Stimulated activated CD4-positive, alpha-beta T cell treated with anti-CD3 and anti-CD28 coated beads, Interleukin-15, amount 100 ng/mL, for 48 hours (primary cell): Measurements from ENCODE around the gene F12.
"Not testable (repeated sequence)": the region's sequence is repeated elsewhere in the genome, so short reads cannot be mapped to it uniquely, and the experiment has no call there.

Experiments used
- DNase-seq, 2 donors: peaks; one replicate each; pipeline ENCODE4 v3.0.0-alpha.2; 2020; ENCODE audit warnings: low read depth in 2 of 2

F12 gene

DNA sequence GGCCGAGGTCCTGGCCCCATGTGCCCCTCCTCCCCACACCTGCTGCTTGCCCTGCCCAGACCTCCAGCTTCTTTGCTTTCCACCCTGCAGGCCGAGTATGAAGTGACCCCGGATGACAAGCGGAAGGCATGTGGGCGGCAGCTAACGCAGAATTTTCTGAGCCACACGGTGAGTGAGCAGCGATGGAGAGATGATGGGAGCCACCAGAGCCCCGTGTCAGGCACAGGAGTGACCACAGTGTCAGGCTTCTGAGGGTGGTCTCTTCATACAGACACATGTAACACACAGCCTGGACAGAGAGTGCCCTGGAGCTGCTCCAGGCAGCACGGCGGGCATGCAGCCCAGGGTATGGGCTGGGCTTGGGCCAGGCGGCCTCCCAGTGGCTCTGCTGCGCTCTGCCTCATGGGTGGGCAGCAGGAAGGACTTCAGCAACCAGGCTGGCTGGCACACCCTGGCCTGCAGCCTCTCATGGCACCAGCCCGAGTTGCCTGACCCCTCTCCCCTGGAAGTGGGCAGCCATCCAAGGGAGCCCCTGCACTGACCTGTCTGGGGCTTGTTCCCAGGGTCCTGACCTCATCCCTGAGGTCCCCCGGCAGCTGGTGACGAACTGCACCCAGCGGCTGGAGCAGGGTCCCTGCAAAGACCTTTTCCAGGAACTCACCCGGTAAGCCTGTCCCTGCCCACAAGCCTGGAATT lies 22.9 kb upstream of the F12 start:
- DNase-seq = no peak

DNA sequence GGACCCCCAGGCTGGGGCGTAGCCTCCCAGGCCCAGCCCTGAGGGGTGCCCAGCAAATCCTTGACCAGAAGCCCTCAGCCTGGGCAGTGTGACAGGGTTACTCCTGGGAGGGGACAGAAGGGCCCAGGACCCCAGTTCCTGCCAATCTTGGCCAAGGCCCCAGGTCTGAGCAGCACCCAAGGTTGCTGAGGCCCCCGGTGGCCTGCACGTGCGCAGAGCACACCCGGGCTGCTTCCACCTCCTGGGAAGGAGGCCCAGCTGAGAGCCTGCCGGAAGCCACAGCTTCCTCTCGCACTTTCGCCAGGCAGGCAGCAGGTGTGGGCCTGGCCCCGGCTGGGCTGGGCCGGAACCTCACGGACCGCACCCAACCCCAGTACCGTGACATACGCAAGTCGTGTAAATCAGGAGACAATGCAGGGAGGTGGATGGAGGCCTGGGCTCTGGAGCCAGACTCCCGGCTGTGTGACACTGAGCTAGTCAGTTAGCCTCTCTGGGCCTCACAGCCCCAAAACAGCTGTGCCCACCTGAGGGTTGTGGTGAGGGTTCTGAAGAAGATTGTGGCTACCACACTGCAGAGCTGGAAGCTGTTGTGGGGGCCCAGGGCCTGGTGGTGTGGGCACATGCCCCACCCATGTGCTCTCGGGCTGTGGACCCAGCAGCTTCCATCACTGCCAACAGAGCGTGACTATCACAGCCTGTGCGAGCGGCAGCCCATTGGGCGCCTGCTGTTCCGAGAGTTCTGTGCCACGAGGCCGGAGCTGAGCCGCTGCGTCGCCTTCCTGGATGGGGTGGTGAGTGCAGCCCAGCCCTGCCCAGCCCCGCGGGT lies 22.2 kb upstream of the F12 start:
- peak; percentile 62 to 80 for DNase-seq

DNA sequence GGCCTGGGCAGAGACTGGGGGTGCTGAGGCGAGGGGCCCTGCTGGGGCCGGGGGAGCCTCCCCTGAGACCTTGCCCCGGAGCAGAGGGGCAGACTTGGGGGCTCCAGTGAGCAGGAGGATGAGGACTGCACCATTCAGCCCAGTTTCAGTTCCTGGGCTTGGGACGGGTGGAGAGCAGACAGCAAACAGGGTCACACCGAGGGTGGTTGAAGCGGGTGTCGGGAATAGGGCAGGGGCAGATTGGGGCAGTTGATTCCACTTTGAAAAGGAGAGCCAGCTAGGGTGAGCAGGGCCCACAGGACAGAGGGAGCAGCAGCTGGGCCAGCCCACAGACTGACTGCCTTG lies 21.6 kb upstream of the F12 start:
- DNase-seq = no peak

DNA sequence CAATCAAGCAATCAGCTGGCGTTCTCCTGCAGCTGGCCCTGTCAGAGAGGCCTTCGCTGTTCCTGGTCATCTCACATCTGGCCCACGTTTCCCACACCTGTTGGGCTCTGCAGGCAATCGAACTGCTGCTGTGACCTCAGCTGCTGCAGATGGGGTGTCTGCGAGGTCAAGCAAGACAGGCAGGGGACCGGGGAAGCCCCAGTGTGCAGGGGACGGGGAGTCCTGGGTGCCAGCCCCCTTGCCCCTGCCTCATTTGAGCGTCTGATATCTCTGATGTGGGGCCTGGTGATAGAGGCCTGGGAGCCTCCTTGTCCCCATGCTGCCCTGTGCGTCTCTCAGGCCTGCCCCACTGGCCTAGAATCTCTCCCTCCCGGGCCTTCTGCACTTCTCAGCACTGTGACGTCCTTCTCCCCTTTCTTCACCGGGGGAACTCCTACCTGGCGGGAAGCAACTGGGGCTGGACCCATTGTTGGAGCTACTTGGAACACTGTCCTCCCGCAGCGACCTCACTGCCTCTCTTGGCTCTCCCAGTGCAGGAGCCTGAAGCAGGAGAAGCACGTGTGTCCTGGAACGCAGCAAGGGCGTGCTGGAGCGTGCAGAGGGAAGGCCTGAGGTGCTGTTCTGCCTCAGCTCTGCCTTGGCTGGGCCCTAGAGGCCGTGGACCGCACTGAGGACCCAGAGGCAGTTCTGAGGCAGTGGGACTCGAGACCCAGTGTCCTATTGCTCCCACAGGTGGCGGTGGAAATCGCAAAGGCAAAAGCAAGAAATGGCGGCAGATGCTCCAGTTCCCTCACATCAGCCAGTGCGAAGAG lies 21.0 kb upstream of the F12 start:
- DNase-seq = no peak

DNA sequence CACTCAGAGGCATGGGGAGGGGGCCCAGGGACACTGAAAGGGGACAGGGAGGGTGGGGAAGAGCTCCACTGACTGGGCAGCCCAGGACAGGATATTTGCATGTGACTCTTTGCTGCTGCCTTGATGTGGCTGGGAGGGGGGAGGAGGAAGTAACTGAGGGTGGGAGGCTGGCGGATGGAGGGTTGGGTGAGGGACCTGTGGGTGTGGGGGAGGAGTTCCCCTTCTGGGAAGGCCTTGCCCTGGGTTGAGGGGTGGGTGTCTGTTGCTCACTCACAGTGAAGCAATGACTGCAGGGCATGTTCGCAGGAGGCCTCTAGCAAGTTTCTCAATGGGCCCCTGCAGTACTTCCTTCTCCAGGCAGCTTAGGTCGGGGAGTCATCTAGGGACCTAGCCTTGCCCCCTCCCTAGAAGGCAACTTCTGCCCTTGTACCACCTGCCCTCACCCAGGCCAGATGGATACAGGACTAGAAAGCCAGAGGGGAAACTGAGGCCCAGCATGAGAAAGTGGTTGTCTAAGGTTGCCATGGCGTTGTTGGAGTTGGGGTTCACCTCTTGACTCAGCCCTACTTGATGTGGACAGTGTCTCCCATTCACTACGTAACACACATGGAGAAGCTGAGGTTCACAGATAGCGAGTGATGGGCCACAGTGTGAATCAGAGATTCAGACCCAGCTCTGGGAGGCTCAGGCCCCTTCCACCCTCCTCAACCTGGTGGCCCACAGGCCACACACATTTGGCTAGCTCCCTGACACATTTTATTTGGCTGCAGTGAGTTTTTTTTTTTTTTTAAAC lies 20.1 kb upstream of the F12 start:
- peak; percentile 92 for DNase-seq

DNA sequence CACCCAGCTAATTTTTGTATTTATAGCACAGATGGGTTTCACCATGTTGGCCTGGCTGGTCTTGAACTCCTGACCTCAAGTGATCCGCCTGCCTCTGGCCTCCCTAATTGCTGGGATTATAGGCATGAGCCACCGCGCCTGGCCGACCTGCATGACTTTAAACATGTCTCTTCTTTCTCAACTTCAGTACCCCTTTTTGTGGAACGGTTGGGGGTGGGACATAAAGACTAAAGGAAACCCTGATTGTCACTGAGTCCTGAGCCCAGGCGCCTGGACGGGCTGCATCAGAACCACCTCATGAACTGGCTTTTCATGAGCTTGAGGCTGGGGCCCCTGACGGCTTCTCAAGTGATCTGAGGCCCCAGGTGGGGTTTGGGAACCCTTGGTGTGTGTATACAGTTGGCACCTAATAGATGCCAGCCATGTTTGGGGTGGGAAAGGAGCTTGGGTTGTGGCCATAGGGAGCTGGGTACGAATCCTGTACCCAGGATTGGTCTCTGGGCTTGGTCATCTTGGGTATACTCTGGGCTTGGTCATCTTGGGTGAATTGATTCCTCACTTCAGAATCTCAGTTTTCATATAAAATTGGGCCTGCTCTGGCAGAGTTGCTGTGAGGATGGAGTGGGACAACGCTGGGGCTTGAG lies 19.3 kb upstream of the F12 start:
- DNase-seq = no peak

DNA sequence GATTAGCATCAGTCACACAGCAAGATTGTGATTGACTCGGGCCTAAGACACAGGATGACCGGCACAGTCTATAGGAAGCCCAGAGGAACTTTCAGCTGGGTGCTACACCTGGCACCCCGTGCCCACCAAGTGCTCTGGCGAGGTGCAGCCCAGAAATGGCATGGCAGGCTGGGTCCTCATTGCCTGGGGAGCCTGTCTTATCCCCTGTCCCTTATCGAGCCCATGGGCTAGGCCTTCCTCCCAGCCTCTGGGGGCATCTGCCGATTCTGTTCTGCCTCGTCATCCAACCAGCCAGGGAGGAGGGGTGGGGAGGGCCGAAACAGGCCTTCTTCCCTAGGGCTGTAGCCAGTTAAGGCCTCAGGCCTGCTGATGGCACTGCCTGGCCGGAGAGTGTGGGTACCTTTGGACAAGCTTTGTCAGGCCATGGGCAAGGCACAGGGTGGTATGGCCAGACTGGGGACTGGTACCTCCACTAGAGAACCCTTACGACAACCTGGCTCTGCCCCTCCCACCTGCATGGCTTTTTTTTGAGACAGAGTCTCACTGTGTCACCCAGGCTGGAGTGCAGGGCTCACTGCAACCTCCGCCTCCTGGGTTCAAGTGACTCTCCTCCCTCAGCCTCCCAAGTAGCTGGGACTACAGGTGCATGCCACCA lies 18.7 kb upstream of the F12 start:
- DNase-seq = no peak

DNA sequence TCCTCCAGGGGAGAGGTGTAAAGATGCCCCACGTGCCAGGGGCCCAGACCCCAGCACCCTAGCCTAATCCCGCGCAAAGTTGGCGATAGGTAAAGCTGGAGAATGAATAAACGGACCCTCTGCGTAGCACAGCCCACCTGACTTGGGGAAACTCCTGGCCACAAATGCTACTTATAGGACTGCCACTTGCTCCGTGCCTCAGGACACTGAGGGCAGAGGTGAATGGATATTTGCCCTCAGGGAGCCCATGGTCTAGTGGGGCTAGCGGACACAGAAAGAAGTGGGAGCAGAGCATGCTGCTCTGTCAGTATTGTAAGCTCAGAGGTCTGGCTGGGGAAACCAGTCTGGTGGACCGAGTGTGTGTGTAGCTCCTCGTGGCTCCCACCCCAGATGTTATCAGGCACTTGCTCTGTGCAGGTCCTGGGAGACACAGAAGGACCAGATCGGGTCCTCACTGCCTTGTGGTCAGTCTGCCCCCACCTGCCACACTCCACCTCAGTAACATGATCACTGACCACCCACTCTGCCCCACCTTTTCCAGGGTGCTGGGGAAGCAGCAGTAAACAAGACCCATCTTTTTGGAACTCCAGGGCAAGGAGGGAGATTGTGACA lies 18.0 kb upstream of the F12 start:
- no peak for DNase-seq

DNA sequence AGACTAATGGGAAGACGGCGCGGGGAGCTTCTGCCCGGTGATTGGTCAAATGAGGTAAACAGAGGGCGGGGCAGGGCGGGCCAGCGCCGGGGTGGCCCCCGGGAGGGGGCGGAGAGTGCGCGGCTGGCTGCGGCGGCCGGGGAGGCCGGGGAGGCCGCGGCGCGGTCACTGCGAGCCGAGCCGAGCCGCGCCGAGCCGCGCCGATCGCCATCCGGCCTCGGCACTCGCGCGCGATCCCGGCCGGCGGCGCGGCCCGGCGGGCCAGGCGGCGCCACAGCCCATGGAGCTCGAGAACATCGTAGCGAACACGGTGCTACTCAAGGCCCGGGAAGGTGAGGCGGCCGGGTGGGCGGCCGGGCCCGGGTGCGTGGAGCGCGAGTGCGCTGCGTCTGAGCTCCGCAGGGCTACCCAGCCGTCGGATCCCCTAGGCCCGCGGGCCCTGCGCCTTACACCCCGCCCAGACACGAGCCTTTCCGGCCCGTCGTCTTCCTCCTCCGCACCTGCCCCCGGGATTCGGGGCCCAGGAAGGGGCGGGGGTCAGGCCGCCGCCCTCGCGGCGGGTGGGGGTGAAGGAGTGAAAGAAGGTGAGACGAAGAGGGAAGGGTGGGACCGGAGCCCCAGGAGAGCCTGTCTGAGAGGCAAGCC lies 17.3 kb upstream of the F12 start, which contains the start of gene GRK6:
TSS of gene GRK6 (plus strand) at position 111 of the 645 bp plus-strand sequence. CDS start at position 281, 170 bp downstream.
- peak in 1 of 2 donors; percentile 61 for DNase-seq

DNA sequence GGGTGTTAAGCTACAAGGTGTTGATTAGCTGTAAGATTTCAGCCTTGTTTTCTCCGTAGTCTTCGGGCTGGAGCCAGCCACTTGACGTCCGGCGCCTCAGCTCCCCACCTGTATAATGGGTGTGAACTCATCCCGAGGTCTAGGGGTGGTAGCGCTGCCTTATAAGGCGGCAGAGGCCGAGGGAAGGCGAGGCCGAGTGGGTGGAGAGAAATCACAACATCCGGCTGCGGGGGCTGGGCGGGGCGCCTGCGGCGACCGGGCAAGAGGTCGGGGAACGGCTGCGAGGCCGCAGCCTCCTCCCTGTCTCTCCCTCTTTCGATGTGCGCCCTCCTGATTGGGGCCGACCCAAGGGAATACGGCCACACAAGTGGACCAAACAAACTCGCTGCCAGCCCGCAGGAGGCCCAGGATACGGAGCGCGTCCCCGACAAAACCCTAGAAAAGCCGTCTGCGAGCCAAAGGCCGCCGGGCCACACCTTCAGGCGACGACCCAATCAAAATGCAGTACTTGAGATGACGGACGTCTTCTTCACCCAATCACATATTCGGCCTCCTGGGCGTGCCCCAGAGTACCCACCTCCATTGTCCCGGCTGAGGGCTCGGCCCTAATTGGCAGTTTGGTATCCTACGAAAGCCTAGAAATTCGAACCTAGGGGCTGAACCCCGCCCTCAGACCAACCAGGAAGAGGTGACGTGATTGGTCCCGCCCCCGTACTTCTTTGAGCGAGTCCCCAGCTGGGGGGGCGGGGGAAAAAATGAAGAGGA lies 16.6 kb upstream of the F12 start:
- peak; percentile 100 for DNase-seq

DNA sequence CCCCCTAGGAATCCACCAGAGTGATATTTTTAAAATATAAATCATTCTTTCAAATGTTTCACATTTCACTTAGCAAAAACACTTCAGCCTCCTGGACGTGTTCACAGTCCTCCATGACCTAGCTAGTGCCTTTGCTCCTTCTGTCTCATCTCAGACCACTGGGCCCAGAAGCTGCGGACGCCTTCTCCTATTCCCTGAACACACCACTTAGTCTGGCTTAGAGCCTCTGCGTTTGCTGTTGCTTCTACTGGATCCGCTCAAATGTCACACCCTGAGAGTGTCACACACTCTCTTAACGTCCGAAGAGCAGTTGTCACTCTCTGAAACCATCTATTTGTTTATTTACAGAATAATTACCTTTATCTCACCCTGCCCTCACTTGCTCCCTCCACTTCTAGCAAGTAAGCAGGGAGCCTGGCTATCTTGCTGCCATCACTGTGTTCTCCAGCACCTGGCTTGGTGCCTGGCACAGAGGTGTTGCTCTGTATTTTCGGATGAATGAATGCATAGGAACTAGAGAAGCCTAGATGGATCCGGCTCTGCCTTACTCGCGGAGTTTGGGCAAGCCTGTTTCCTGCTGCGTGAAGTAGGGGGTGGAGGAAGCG lies 15.9 kb upstream of the F12 start:
- no peak for DNase-seq

DNA sequence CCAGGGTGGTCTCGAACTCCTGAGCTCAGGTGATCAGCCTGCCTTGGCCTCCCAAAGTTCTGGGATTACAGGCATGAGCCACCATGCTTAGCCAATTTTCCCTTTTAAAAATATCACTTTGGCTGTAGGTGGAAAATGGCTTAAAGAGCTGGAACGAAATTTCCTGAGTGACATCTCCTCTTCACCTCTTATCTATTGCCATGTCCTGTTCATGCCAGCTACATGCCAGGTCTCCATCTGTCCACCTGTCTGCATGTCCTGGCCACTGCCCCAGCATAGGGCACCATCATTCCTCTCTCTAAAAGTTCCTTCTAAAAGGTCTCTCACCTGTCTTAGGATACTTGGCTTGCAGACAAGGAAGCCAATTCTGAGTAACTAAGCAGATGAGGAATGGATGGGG lies 14.3 kb upstream of the F12 start:
- no peak for DNase-seq

DNA sequence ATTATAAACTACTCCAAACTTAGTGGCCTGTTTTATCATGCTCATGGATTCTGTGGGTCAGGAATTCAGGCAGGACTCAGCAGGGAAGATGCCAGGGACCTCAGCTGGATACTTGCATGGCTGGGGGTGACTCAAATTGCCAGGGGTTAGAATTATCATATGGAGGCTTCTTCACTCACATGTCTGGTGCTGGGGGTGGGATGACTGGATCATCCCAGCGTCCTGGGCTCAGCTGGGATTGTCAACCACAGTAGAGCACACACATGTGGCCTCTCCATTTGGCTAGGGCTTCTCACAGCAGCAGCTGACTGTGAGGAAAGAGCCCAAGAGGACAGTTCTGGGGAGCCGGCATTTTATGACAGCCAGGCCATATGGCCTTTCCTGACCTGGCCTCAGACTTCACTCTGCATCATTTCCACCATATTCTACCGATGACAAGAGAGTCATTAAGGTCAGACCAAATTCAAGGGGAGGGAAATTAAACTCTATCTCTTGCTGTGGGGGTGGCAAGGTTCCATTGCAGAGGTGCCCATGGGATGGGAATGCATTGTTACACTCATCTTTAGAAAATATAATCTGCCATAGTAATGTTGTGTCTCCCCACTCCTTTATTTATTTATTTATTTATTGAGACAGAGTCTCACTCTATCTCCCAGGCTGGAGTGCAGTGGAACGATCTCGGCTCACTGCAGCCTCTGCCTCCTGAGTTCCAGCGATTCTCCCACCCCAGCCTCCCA lies 11.9 kb upstream of the F12 start:
- no peak for DNase-seq

DNA sequence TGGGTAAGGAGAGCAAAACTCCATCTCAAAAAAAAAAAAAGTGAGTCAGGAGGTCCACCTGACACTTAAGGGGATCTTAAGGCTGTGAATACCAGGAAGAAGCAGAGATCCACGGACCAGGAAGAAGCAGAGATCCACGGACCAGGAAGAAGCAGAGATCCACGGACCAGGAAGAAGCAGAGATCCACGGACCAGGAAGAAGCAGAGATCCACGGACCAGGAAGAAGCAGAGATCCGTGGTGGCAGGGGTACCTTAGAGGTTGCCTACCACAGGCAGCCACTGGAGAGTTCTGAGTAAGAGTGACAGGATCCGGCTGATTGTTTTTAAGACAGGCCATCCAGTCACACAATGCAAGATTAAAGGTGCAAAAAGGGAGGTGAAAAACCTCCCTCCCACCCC lies 11.1 kb upstream of the F12 start:
- not testable (repeated sequence) for DNase-seq

DNA sequence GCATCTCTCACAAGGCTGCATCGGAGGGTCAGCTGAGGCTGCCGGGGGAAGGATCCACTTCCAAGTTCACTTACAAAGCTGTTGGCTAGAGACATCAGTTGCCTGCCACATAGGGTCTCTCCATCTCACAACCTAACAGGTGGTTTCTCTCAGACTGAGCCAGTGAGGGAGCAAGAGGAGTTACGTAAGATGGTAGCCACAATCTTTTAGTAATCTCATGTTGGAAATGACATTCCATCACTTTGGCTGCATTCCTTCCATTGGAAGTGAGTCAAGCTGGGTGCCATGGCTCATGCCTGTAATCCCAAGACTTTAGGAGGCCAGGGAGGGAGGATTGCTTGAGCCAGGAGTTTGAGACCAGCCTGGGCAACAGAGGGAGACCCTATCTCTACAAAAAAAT lies 9.7 kb upstream of the F12 start:
- DNase-seq = no peak

DNA sequence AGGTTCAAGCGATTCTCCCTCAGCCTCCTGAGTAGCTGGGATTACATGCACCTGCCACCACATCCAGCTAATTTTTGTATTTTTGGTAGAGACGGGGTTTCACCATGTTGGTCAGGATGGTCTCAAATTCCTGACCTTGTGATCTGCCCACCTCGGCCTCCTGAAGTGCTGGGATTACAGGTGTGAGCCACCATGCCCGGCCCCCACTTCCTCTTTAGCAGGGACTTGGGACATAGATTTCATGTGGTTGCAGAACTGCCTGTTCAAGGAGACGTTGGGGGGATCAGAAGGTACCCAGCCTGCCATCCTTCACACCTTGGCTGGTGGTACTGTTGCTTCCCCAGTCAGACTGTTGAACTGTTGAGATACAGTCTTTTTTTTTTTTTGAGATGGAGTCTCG lies 7.7 kb upstream of the F12 start:
- not testable (repeated sequence) for DNase-seq

DNA sequence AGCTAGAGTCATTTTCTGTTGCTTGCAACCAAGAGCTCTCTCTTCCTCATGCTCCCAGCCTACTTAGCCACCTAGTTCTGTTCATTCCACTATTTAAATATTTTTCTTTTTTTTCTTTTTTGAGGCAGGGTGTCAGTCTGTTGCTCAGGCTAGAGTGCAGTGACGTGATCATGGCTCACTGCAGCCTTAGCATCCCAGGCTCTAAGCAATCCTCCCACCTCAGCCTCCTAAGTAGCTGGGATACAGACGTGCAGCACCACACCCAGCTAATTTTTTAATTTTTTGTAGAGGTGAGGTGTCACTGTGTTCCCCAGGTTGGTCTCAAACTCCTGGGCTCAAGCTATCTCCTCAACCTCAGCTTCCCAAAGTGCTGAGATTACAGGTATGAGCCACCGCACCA lies 5.1 kb upstream of the F12 start:
- DNase-seq = no peak
